Colonic mucosa (tissue), 4 donors: ENCODE measurements around the gene GALNT9. TPM values are rescaled to one million over a fixed set of nuclear protein-coding genes. Genes with fewer than 3 reads are reported as not detected.

Source experiments
- DNase-seq: peaks from one replicate; pipeline ENCODE4 v3.0.0-alpha.2; 2020
- H3K27ac ChIP-seq: fragments of 200-600 bp; one replicate; pipeline ENCODE4 v1.8.0; 2021
- H3K27me3 ChIP-seq: fragments of 200-600 bp; one replicate; pipeline ENCODE4 v1.8.0; 2021
- H3K36me3 ChIP-seq: fragments of 200-600 bp; one replicate; pipeline ENCODE4 v1.8.0; 2021
- H3K4me1 ChIP-seq: fragments of 200-600 bp; one replicate; pipeline ENCODE4 v1.8.0; 2021; ENCODE audit warnings: mild to moderate bottlenecking
- H3K4me3 ChIP-seq: fragments of 200-600 bp; one replicate; pipeline ENCODE4 v1.8.0; 2021
- H3K9ac ChIP-seq, 2 donors: one replicate each; pipeline ENCODE4 v1.7.0; 2013; ENCODE audit warnings: control low read depth in 2 of 2, low read depth in 2 of 2, low read length in 2 of 2
- H3K9me3 ChIP-seq: fragments of 200-600 bp; one replicate; pipeline ENCODE4 v1.8.0; 2021
- CTCF ChIP-seq: fragments of 200-600 bp; IDR thresholded peaks from one replicate; pipeline ENCODE4 v1.8.0; 2022; ENCODE audit warnings: antibody characterized with exemption, mild to moderate bottlenecking
- intact Hi-C: fragments of 100-400 bp; cut with DNase I; formaldehyde crosslinking; loops from one replicate; pipeline ENCODE4 v1.14.1; 2022
- total RNA-seq, 2 donors: library from RNA; stranded (reverse); fragmentation: NEBNext Ultra II Directional in 1 of 2; extraction: Animal tissue kit (Norgen Biotek cat#: 25700) in 1 of 2; gene quantifications; one replicate each; pipeline ENCODE4 v1.2.1, GENCODE V29; 2021
- donor health status: healthy.
- donor health status: DM: no; HTN: no; CAD: no.
- donor health status: DM: no; HTN: no; CAD: no.

The GALNT9 gene
- total RNA-seq, 2 donors from 2014 or later, result 0.45 TPM; not detected in 1

- DNase-seq, result no peak
- no peak overlapping the region for H3K9ac ChIP-seq
- no peaks in the 10 kb centered on the region for H3K4me1 ChIP-seq
- no peak overlapping the region for H3K27ac ChIP-seq
- no peaks in the 10 kb centered on the region for H3K36me3 ChIP-seq
- TF ChIP-seq CTCF, result no peak
- intact Hi-C loops, result loop anchor here (2.0 kb wide), 1 partner anchor 63 kb away; no protein-coding TSS in a partner anchor
- no peaks in the 10 kb centered on the region for H3K27me3 ChIP-seq
- no peak overlapping the region for H3K4me3 ChIP-seq
- H3K9me3 ChIP-seq, result no peaks in the 10 kb centered on the region
Measured at GRCh38 chr12:132217800-132218526, 111.4 kb downstream of the GALNT9 start.

GRCh38 chr12:132217371-132217770 is 112.0 kb downstream of the GALNT9 start:
- Histone ChIP-seq H3K9ac (no peak overlapping the region), H3K9me3 (no peaks in the 10 kb centered on the region), H3K4me1 (no peaks in the 10 kb centered on the region), H3K4me3 (no peak overlapping the region), H3K27me3 (no peaks in the 10 kb centered on the region), H3K36me3 (no peaks in the 10 kb centered on the region), H3K27ac (no peak overlapping the region)
- TF ChIP-seq CTCF, result no peak
- no peak for DNase-seq
- intact Hi-C loops, result no loop called here

GRCh38 chr12:132216354-132216987 is 112.9 kb downstream of the GALNT9 start:
- Histone ChIP-seq H3K4me3 (no peak overlapping the region), H3K9me3 (no peaks in the 10 kb centered on the region), H3K36me3 (no peaks in the 10 kb centered on the region), H3K9ac (no peak overlapping the region), H3K27ac (no peak overlapping the region), H3K27me3 (no peaks in the 10 kb centered on the region), H3K4me1 (no peaks in the 10 kb centered on the region)
- intact Hi-C loops, result no loop called here
- no peak for DNase-seq
- no peak for TF ChIP-seq CTCF

- H3K9ac ChIP-seq, result no peak overlapping the region
- no peaks in the 10 kb centered on the region for H3K27me3 ChIP-seq
- H3K4me3 ChIP-seq, result no peak overlapping the region
- DNase-seq, result no peak
- no peaks in the 10 kb centered on the region for H3K4me1 ChIP-seq
- H3K36me3 ChIP-seq, result no peaks in the 10 kb centered on the region
- intact Hi-C loops, result no loop called here
- TF ChIP-seq CTCF, result no peak
- H3K9me3 ChIP-seq, result no peaks in the 10 kb centered on the region
- no peak overlapping the region for H3K27ac ChIP-seq
Measured at GRCh38 chr12:132215299-132215989, 113.9 kb downstream of the GALNT9 start.

GRCh38 chr12:132214891-132215290 is 114.5 kb downstream of the GALNT9 start:
- Histone ChIP-seq H3K9me3 (no peaks in the 10 kb centered on the region), H3K27ac (no peak overlapping the region), H3K4me1 (no peaks in the 10 kb centered on the region), H3K36me3 (no peaks in the 10 kb centered on the region), H3K9ac (no peak overlapping the region), H3K27me3 (no peaks in the 10 kb centered on the region), H3K4me3 (no peak overlapping the region)
- intact Hi-C loops, result no loop called here
- no peak for DNase-seq
- TF ChIP-seq CTCF, result no peak
